ENCODE data around the gene PAPOLB. TPM values are rescaled to one million over a fixed set of nuclear protein-coding genes. Genes with fewer than 3 reads are reported as not detected.

Gene PAPOLB
- total and polyA plus RNA-seq, 7 donors: 0.03 to 1.1 (median 0.38) TPM; not detected in 3

DNA sequence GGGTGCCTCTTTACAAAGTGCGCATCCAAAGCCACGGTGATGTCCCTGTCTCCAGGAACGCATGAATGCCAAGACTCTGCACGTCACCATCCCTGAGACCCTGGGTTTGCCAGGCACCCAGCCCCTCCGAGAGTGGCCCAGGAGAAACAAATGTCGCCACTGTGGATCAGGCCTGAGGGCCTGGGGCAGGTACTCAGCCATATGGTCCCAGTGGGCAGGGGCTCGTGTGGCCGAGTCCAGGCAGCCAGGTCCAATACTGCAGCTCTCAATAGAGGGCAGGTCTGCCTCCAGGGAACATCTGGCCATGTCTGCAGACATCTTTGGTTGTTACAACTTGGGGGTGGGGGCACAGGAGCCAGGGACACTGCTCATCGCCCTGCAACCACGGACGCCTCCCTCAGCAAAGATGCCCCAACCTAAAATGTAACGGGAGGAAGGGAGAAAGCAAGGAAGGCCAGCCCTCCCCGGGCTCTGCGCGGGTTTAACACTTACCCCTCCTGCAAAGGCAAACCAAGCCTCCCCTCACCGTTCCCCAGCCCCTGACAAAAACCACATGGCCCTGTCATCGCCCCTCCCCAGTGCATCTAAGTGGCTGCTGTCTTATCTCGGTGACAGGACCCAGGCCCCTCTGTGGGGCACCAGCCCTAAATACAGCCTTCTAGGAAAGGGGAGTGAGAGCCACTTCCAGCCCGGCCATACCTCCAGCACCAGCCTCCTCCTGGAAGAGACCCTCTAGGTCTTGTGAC, 10.3 kb upstream of the PAPOLB start:
- no peak for DNase-seq
- Histone ChIP-seq H3K36me3 (peaks cover 0 to 7% (median 3%) of the 10 kb centered on the region in 4 donors), H3K27ac (no peak overlapping the region), H3K27me3 (no peaks in the 10 kb centered on the region), H3K4me3 (no peak overlapping the region), H3K4me1 (peaks cover 0 to 6% (median 3%) of the 10 kb centered on the region in 4 donors), H3K9me3 (no peaks in the 10 kb centered on the region)
- 65 to 77% methylated on average over 19 of the region's 19 CpGs for WGBS, 2 donors
- intact Hi-C loops (cut with DNase I): no loop called here
- TF ChIP-seq EP300 (IDR thresholded peaks at IDR 0.05) (no peak), POLR2A (IDR thresholded peaks at IDR 0.05) (no peak), POLR2AphosphoS5 (IDR thresholded peaks at IDR 0.05) (no peak)
- TF ChIP-seq, protein P1, sequence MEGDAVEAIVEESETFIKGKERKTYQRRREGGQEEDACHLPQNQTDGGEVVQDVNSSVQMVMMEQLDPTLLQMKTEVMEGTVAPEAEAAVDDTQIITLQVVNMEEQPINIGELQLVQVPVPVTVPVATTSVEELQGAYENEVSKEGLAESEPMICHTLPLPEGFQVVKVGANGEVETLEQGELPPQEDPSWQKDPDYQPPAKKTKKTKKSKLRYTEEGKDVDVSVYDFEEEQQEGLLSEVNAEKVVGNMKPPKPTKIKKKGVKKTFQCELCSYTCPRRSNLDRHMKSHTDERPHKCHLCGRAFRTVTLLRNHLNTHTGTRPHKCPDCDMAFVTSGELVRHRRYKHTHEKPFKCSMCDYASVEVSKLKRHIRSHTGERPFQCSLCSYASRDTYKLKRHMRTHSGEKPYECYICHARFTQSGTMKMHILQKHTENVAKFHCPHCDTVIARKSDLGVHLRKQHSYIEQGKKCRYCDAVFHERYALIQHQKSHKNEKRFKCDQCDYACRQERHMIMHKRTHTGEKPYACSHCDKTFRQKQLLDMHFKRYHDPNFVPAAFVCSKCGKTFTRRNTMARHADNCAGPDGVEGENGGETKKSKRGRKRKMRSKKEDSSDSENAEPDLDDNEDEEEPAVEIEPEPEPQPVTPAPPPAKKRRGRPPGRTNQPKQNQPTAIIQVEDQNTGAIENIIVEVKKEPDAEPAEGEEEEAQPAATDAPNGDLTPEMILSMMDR (IDR thresholded peaks at IDR 0.05): no peak

DNA sequence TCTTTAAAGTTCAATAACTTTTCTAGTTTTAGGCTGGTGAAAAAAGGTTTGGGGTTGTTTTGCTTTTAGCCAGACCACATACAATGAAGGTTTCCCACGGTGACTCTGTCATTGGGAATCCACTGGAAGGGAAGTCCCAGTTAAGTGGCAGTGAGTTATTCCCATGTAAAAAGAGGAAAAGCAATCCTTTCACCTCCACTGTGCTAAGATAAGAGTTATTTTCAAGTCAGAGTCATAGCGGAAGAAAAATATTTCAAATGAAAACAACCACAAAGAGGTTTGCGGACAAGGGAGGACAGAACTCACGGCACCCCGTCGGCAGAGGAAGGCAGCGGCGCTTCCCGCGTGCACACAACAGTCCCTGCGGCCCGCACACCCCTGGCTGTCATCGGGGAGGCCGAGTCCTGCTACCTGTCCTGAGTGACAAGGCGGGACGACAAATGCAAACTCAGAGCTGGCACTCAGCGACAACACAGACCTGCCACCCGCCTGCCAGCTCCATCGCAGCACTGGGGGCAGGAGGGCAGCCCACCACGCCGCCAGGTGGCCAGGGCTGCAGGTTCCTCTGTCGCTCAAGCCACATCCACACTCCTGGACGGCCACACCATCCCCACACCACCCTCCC, 9.3 kb upstream of the PAPOLB start:
- H3K27ac ChIP-seq: no peak overlapping the region
- no peaks in the 10 kb centered on the region for H3K27me3 ChIP-seq
- 56 to 80% methylated on average over 23 of the region's 23 CpGs for WGBS, 2 donors
- no peak for DNase-seq
- intact Hi-C loops (cut with DNase I): no loop called here
- H3K4me1 ChIP-seq: peaks cover 0 to 6% (median 3%) of the 10 kb centered on the region in 4 donors
- H3K9me3 ChIP-seq: no peaks in the 10 kb centered on the region
- H3K4me3 ChIP-seq: no peak overlapping the region
- H3K36me3 ChIP-seq: no peaks in the 10 kb centered on the region
- no peak for TF ChIP-seq POLR2A (IDR thresholded peaks at IDR 0.05)
- no peak for TF ChIP-seq POLR2AphosphoS5 (IDR thresholded peaks at IDR 0.05)
- TF ChIP-seq, protein P1 (IDR thresholded peaks at IDR 0.05): no peak
- no peak for TF ChIP-seq EP300 (IDR thresholded peaks at IDR 0.05)

DNA sequence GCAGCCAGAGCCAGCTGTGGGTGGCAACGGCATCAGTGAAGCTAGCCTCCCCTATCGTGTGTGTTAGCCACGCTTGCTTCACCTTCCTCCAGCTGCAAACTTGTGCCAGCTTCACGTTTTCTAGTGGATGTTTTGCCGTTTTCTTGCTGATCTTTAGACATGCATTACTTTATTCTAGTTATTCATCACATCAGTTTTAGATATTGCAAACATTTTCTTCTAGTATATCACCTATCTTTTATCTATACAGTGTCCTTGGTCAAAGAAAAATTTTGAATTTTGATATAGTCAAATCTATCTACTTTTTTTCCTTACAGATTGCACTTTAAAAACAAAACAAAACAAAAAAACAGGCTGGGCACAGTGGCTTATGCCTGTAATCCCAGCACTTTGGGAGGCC, 6.7 kb upstream of the PAPOLB start:
- intact Hi-C loops (cut with DNase I): no loop called here
- no peaks in the 10 kb centered on the region for H3K27me3 ChIP-seq
- H3K4me3 ChIP-seq: no peak overlapping the region
- H3K4me1 ChIP-seq: peaks cover 0 to 6% (median 3%) of the 10 kb centered on the region in 4 donors
- no peak overlapping the region for H3K27ac ChIP-seq
- peaks cover 0 to under 1% (median 0%) of the 10 kb centered on the region in 4 donors for H3K9me3 ChIP-seq
- WGBS, 2 donors: 89 to 94% methylated on average over 5 of the region's 5 CpGs
- no peak for TF ChIP-seq POLR2AphosphoS5 (IDR thresholded peaks at IDR 0.05)
- no peak for TF ChIP-seq POLR2A (IDR thresholded peaks at IDR 0.05)
- TF ChIP-seq EP300 (IDR thresholded peaks at IDR 0.05): no peak
- TF ChIP-seq, protein P1 (IDR thresholded peaks at IDR 0.05): no peak
- H3K36me3 ChIP-seq: no peaks in the 10 kb centered on the region
- no peak for DNase-seq

DNA sequence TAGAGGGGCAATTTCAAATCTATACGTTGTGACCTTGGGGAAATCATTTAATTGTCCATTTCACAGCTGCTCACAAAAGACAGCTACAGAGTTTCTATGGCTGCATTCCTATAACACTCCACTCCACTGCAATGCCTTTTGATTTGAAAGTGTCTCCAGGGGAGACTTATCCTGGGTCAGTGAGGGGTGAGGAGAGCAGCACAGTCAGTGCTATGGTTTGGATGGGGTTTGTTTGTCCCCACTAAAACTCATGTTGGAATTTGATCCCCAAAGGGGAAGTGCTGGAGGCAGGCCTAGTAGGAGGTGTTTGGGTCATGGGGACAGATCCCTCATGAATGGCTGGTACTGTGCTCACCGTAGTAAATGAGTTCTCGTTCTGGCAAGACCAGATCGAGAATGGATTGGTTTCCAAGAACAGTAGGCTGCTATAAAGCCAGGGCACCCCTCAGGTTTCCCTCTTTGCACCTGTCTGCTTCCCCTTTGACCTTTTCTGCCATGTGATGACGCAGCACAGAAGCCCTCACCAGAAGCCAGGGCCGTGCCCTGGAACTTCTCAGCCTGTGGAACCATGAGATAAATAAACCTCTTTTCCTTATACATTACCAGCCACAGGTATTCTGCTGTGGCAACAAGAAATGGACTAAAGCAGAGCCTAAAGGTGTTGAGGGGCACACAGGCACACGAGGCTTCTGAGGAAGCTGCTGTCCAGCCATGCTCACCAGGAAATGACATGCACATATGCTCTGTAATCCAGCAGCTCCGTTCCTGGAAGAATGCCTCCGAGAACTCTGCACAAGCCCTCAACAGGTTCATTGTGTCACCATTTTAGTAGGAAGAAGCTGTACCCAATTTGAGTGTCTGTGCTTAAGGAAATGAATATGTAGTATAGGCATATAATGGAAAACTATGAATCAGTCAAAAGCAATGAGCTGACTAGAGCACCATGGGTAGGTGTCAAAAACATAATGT, 5.0 kb upstream of the PAPOLB start:
- Histone ChIP-seq H3K36me3 (no peaks in the 10 kb centered on the region), H3K4me3 (no peak overlapping the region), H3K27me3 (peaks cover 0 to 5% (median 0%) of the 10 kb centered on the region in 3 donors), H3K4me1 (peaks cover 0 to 4% (median 0%) of the 10 kb centered on the region in 4 donors), H3K9me3 (peaks cover 0 to 3% (median 0%) of the 10 kb centered on the region in 4 donors), H3K27ac (no peak overlapping the region)
- peak; percentile 50 for DNase-seq
- WGBS, 2 donors: 78 to 82% methylated on average over 9 of the region's 9 CpGs
- intact Hi-C loops (cut with DNase I): no loop called here
- TF ChIP-seq, protein P1 (IDR thresholded peaks at IDR 0.05): no peak
- TF ChIP-seq EP300 (IDR thresholded peaks at IDR 0.05) (no peak), POLR2A (IDR thresholded peaks at IDR 0.05) (no peak), POLR2AphosphoS5 (IDR thresholded peaks at IDR 0.05) (no peak)
